GM23338 (cell line): Measurements from ENCODE around the gene TPRG1.

Experiments
- EZH2 ChIP-seq: fragments of 200-600 bp; sonication (generic); IDR thresholded peaks from one replicate; pipeline ENCODE4 v1.8.0; 2017; ENCODE audit warnings: antibody characterized with exemption, mild to moderate bottlenecking, low read depth; ENCODE audit not compliant: unreplicated experiment
- POLR2AphosphoS5 ChIP-seq: IDR thresholded peaks from 2 replicates; pipeline ENCODE4 v1.6.1; 2016; ENCODE audit warnings: antibody characterized with exemption, low read depth
- TF ChIP-seq, protein P1 (sequence below), 2 experiments: fragments of 200-600 bp in 1 of 2; sonication (generic) in 1 of 2; conservative IDR thresholded peaks; 2 replicates each; pipeline versions ENCODE4 v1.5.1 to v1.6.1; 2016 to 2017; ENCODE audit warnings: antibody characterized with exemption in 2 of 2, low read depth in 2 of 2, mild to moderate bottlenecking in 2 of 2, moderate library complexity in 1 of 2

DNA sequence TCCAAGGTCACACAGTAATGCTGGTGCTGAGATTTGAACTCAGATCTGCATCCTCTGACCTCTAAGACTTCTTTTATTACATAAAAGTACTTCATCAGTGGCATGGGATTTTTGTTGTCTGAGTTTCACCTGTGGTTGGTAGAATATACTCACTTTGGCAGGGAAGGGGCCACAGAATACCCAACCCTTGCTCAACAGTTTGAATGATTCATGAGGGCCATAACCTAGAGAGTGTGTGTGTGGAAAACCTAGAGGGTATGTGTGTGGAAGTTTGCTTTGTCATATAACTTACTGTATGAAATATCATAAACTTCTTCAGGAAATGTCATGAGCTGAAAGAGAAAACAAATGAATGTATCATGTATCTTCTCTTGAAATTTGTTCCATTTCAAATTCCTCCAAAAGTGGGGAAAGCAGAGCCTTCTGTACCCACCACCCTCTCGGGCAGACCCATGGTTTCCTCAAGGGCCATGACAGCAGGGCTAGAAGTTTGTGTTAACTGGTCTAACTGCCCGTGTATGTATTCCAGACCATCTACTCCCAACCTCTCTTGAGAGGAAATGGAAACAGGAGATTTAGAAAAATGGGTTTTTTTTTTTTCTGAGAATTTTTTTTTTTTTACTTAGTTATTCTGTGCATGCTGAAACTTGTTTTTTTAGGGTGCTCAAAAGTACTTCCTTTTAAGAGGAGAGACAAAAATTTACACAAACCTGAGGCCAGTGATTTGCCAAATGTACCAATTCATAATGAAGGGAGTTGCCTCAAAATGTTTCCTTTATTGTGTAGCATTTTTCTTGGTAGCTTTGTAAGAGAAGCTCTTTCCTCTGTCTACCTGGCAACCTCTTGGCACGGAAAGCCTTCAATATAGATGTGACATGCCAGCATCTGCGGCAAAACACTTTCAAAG lies 127.0 kb downstream of the TPRG1 start:
- TF ChIP-seq, protein P1, sequence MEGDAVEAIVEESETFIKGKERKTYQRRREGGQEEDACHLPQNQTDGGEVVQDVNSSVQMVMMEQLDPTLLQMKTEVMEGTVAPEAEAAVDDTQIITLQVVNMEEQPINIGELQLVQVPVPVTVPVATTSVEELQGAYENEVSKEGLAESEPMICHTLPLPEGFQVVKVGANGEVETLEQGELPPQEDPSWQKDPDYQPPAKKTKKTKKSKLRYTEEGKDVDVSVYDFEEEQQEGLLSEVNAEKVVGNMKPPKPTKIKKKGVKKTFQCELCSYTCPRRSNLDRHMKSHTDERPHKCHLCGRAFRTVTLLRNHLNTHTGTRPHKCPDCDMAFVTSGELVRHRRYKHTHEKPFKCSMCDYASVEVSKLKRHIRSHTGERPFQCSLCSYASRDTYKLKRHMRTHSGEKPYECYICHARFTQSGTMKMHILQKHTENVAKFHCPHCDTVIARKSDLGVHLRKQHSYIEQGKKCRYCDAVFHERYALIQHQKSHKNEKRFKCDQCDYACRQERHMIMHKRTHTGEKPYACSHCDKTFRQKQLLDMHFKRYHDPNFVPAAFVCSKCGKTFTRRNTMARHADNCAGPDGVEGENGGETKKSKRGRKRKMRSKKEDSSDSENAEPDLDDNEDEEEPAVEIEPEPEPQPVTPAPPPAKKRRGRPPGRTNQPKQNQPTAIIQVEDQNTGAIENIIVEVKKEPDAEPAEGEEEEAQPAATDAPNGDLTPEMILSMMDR (conservative IDR thresholded peaks at IDR 0.05; ENCODE audit: low read depth in 2 of 2): no peak
- TF ChIP-seq POLR2AphosphoS5 (no peak), EZH2 (no peak)
